GM21367 (cell line): ENCODE measurements around the gene CD84.
"Not testable (repeated sequence)": the region's sequence is repeated elsewhere in the genome, so short reads cannot be mapped to it uniquely, and the experiment has no call there.

ENCODE experiments used
- ATAC-seq: cut with Tn5 transposase; IDR thresholded peaks from one replicate; pipeline ENCODE4 v1.9.1; 2021; ENCODE audit not compliant: unreplicated experiment

Gene CD84

GRCh38 chr1:160576390-160576789 lies 2.9 kb downstream of the CD84 start:
- ATAC-seq = no peak

- no peak for ATAC-seq
Measured at GRCh38 chr1:160575112-160575664, 4.1 kb downstream of the CD84 start.

GRCh38 chr1:160570840-160571239 lies 8.5 kb downstream of the CD84 start:
- ATAC-seq = no peak

GRCh38 chr1:160569806-160570205 lies 9.5 kb downstream of the CD84 start:
- ATAC-seq = no peak

- no peak for ATAC-seq
Measured at GRCh38 chr1:160567858-160568682, 11.2 kb downstream of the CD84 start.

GRCh38 chr1:160567341-160567740 lies 12.0 kb downstream of the CD84 start:
- no peak for ATAC-seq

- ATAC-seq = no peak
Measured at GRCh38 chr1:160565564-160565963, 13.7 kb downstream of the CD84 start.

- ATAC-seq = not testable (repeated sequence)
Measured at GRCh38 chr1:160563230-160563629, 16.1 kb downstream of the CD84 start.

GRCh38 chr1:160562745-160563144 lies 16.6 kb downstream of the CD84 start:
- ATAC-seq = not testable (repeated sequence)

- no peak for ATAC-seq
Measured at GRCh38 chr1:160560806-160561205, 18.5 kb downstream of the CD84 start.

GRCh38 chr1:160560045-160560705 lies 19.1 kb downstream of the CD84 start:
- ATAC-seq = no peak

GRCh38 chr1:160559437-160559836 lies 19.9 kb downstream of the CD84 start:
- not testable (repeated sequence) for ATAC-seq

- no peak for ATAC-seq
Measured at GRCh38 chr1:160558660-160559380, 20.5 kb downstream of the CD84 start.

- no peak for ATAC-seq
Measured at GRCh38 chr1:160553778-160554177, 25.5 kb downstream of the CD84 start.

- no peak for ATAC-seq
Measured at GRCh38 chr1:160552425-160552824, 26.9 kb downstream of the CD84 start.

- no peak for ATAC-seq
Measured at GRCh38 chr1:160550572-160551034, 28.7 kb downstream of the CD84 start.

- ATAC-seq = no peak
Measured at GRCh38 chr1:160549665-160550006, 29.7 kb downstream of the CD84 start.

GRCh38 chr1:160548960-160549664 lies 30.2 kb downstream of the CD84 start:
- ATAC-seq = peak; percentile 39

- no peak for ATAC-seq
Measured at GRCh38 chr1:160548183-160548582, 31.1 kb downstream of the CD84 start.

GRCh38 chr1:160547422-160547821 lies 31.9 kb downstream of the CD84 start:
- ATAC-seq = no peak

- no peak for ATAC-seq
Measured at GRCh38 chr1:160546942-160547341, 32.4 kb downstream of the CD84 start.
